ENCODE results near the gene LYPLA2. TPM values are rescaled to one million over a fixed set of nuclear protein-coding genes. Genes with fewer than 3 reads are reported as not detected.

LYPLA2 gene
- total and polyA plus RNA-seq, 2 donors (not counting 1 experiment from before 2014, with no cell fraction given), result 50.6 to 60.5 TPM

Other genes starting within 250 kb of the LYPLA2 start
- 367 and 370 TPM in 2 replicates for gene ID3, start 231.6 kb upstream of the LYPLA2 start, total RNA-seq
- gene ID3, start 231.6 kb upstream of the LYPLA2 start, polyA plus RNA-seq, result 83.0 and 212 TPM in 2 replicates
- 1,439 and 1,539 TPM in 2 replicates for gene RPL11, start 99.3 kb upstream of the LYPLA2 start, total RNA-seq
- 1,373 and 1,928 TPM in 2 replicates for gene RPL11, start 99.3 kb upstream of the LYPLA2 start, polyA plus RNA-seq
- gene ELOA, start 47.7 kb upstream of the LYPLA2 start, total RNA-seq, result 53.0 and 56.6 TPM in 2 replicates
- 12.9 and 17.6 TPM in 2 replicates for gene ELOA, start 47.7 kb upstream of the LYPLA2 start, polyA plus RNA-seq
- 56.7 and 62.2 TPM in 2 replicates for gene PITHD1, start 12.7 kb upstream of the LYPLA2 start, total RNA-seq
- gene PITHD1, start 12.7 kb upstream of the LYPLA2 start, polyA plus RNA-seq, result 32.4 and 66.3 TPM in 2 replicates
- 12.1 TPM in 2 replicates for gene GALE, start 9.6 kb downstream of the LYPLA2 start, total RNA-seq
- gene GALE, start 9.6 kb downstream of the LYPLA2 start, polyA plus RNA-seq, result 8.6 and 9.4 TPM in 2 replicates
- gene HMGCL, start 34.3 kb downstream of the LYPLA2 start, total RNA-seq, result 35.9 and 41.2 TPM in 2 replicates
- 13.7 and 18.5 TPM in 2 replicates for gene HMGCL, start 34.3 kb downstream of the LYPLA2 start, polyA plus RNA-seq
- 17.4 and 19.3 TPM in 2 replicates for gene FUCA1, start 77.1 kb downstream of the LYPLA2 start, total RNA-seq
- gene FUCA1, start 77.1 kb downstream of the LYPLA2 start, polyA plus RNA-seq, result 8.0 and 9.7 TPM in 2 replicates
- 45.6 and 47.4 TPM in 2 replicates for gene CNR2, start 122.2 kb downstream of the LYPLA2 start, total RNA-seq
- gene CNR2, start 122.2 kb downstream of the LYPLA2 start, polyA plus RNA-seq, result 45.5 and 63.4 TPM in 2 replicates
- gene PNRC2, start 168.7 kb downstream of the LYPLA2 start, total RNA-seq, result 168 and 174 TPM in 2 replicates
- 89.8 and 104 TPM in 2 replicates for gene PNRC2, start 168.7 kb downstream of the LYPLA2 start, polyA plus RNA-seq
- gene SRSF10, start 189.2 kb downstream of the LYPLA2 start, total RNA-seq, result 213 and 223 TPM in 2 replicates
- gene SRSF10, start 189.2 kb downstream of the LYPLA2 start, polyA plus RNA-seq, result 98.6 and 231 TPM in 2 replicates